ENCODE results near the gene VPS37B. TPM values are rescaled to one million over a fixed set of nuclear protein-coding genes. Genes with fewer than 3 reads are reported as not detected.

The VPS37B gene
- total RNA-seq, 1 experiment from 2014 or later = 12.3 TPM

GRCh38 chr12:122849352-122850047, 46.4 kb downstream of the VPS37B start:
- H3K27ac ChIP-seq (ENCODE audit: insufficient read length, low read depth, low read length) = no peak overlapping the region
- no peaks in the 10 kb centered on the region for H3K79me1 ChIP-seq (ENCODE audit: insufficient read depth, low read depth, low read length, poor library complexity, severe bottlenecking)
- H4K8ac ChIP-seq (replicated peaks; ENCODE audit: insufficient read length, low read depth, low read length) = no peak overlapping the region
- no peaks in the 10 kb centered on the region for H3K9me3 ChIP-seq (ENCODE audit: control insufficient read depth, low read depth, low read length)
- no peak overlapping the region for H3K4ac ChIP-seq (ENCODE audit: low read depth, low read length)
- no peaks in the 10 kb centered on the region for H3K4me1 ChIP-seq (ENCODE audit: insufficient read depth, low read length)
- no peak overlapping the region for H2AK5ac ChIP-seq (ENCODE audit: insufficient read length, low read length)
- no peak overlapping the region for H2AFZ ChIP-seq (ENCODE audit: low read length)
- no peak overlapping the region for H2BK12ac ChIP-seq (ENCODE audit: insufficient read length, low read depth, low read length)
- no peaks in the 10 kb centered on the region for H3K27me3 ChIP-seq (ENCODE audit: insufficient read depth, low read length)
- H2BK20ac ChIP-seq (ENCODE audit: low read depth, low read length, poor library complexity, severe bottlenecking) = no peak overlapping the region
- H4K20me1 ChIP-seq (ENCODE audit: control insufficient read depth, insufficient read depth, insufficient read length) = no peaks in the 10 kb centered on the region
- no peak overlapping the region for H4K91ac ChIP-seq (ENCODE audit: insufficient read length, low read depth, low read length)
- H2BK120ac ChIP-seq (ENCODE audit: low read depth, low read length, poor library complexity, severe bottlenecking) = no peak overlapping the region
- WGBS (ENCODE audit: extremely low coverage, insufficient read length, low lambda C conversion rate) = no CpG with 5 or more reads among the region's 26 CpGs
- H3K9ac ChIP-seq (ENCODE audit: extremely low read depth, insufficient read length, low read length) = no peak overlapping the region
- H3T11ph ChIP-seq (ENCODE audit: low read length) = no peak overlapping the region
- no peak overlapping the region for H3K4me3 Mint-ChIP-seq
- DNase-seq = no peak
- no peak overlapping the region for H3K27ac Mint-ChIP-seq
- no peak overlapping the region for H3K56ac ChIP-seq (ENCODE audit: insufficient read length, low read depth, low read length)
- no peak overlapping the region for H3K23ac ChIP-seq (ENCODE audit: insufficient read length, low read depth, low read length)
- no peaks in the 10 kb centered on the region for H3K23me2 ChIP-seq (ENCODE audit: insufficient read length, low read depth, low read length, poor library complexity, severe bottlenecking)
- no peak overlapping the region for H3K4me2 ChIP-seq (ENCODE audit: insufficient read depth, insufficient read length, low read length)
- no peaks in the 10 kb centered on the region for H3K79me2 ChIP-seq (ENCODE audit: insufficient read depth, low read length)
- H3K4me1 Mint-ChIP-seq = peaks cover 3 to 4% of the 10 kb centered on the region in 2 experiments; a peak in 3 of 4 replicates
- no peak overlapping the region for H2BK5ac ChIP-seq (ENCODE audit: insufficient read length, low read length)
- no peaks in the 10 kb centered on the region for H3K9me3 Mint-ChIP-seq
- no peak overlapping the region for H3K18ac ChIP-seq (ENCODE audit: insufficient read length, low read depth, low read length)
- no peak overlapping the region for H4K5ac ChIP-seq (ENCODE audit: insufficient read length, low read depth, low read length)
- H3K14ac ChIP-seq (ENCODE audit: insufficient read depth, low read length) = no peak overlapping the region
- H3K36me3 Mint-ChIP-seq (ENCODE audit: insufficient read depth in 1 of 3, low read depth in 3 of 3) = no peaks in the 10 kb centered on the region
- no peak for TF ChIP-seq CTCF (conservative IDR thresholded peaks at IDR 0.05)
- H3K27me3 Mint-ChIP-seq (ENCODE audit: low read depth) = peaks cover 4% of the 10 kb centered on the region
- no peak overlapping the region for H2BK15ac ChIP-seq (ENCODE audit: low read depth, low read length)
